Vagina (tissue), 2 donors: ENCODE measurements around the gene HCN1. TPM values are rescaled to one million over a fixed set of nuclear protein-coding genes. Genes with fewer than 3 reads are reported as not detected.
"Not testable (repeated sequence)": the region's sequence is repeated elsewhere in the genome, so short reads cannot be mapped to it uniquely, and the experiment has no call there.

Experiments
- DNase-seq, 2 donors: peaks; one replicate each; pipeline ENCODE4 v3.0.0-alpha.2; 2017; ENCODE audit errors: extremely low spot score in 2 of 2
- H3K27ac ChIP-seq: fragments of 200-600 bp; sonication (generic); one replicate; pipeline ENCODE4 v1.5.1; 2019
- H3K27me3 ChIP-seq: fragments of 200-600 bp; sonication (generic); one replicate; pipeline ENCODE4 v1.5.1; 2019
- H3K36me3 ChIP-seq, 2 donors: fragments of 200-600 bp; sonication (generic); one replicate each; pipeline ENCODE4 v1.5.1; 2017 to 2019
- H3K4me1 ChIP-seq: fragments of 200-600 bp; sonication (generic); one replicate; pipeline ENCODE4 v1.5.1; 2019
- H3K4me3 ChIP-seq, 2 donors: fragments of 200-600 bp; sonication (generic); 1 replicate in 1 of 2; 2 replicates in 1 of 2; pipeline ENCODE4 v1.5.1; 2016 to 2019
- H3K9me3 ChIP-seq: fragments of 200-600 bp; sonication (generic); one replicate; pipeline ENCODE4 v1.5.1; 2019
- CTCF ChIP-seq, 3 experiments: fragments of 450-650 bp in 2 of 3; fragments of 200-600 bp in 1 of 3; sonication (generic) in 1 of 3; IDR thresholded peaks; one replicate each; pipeline ENCODE4 v1.5.1; 2017 to 2019; ENCODE audit warnings: antibody characterized with exemption in 3 of 3, mild to moderate bottlenecking in 2 of 3, moderate library complexity in 2 of 3
- POLR2A ChIP-seq, 2 donors: fragments of 450-650 bp; IDR thresholded peaks; one replicate each; pipeline ENCODE4 v1.6.1; 2017; ENCODE audit warnings: antibody characterized with exemption in 2 of 2, mild to moderate bottlenecking in 2 of 2, moderate library complexity in 2 of 2
- POLR2AphosphoS5 ChIP-seq, 2 donors: sonication (generic); formaldehyde crosslinking; IDR thresholded peaks; one replicate each; pipeline ENCODE4 v1.9.0; 2017; ENCODE audit warnings: antibody characterized with exemption in 2 of 2, mild to moderate bottlenecking in 2 of 2, low read depth in 1 of 2; ENCODE audit not compliant: insufficient read depth in 1 of 2
- intact Hi-C: fragments of 100-400 bp; cut with DNase I; formaldehyde crosslinking; loops from one replicate; pipeline ENCODE4 v1.15.1; 2023
- total RNA-seq: library from RNA; depleted of rRNA; stranded (reverse); fragments of >200 nt; gene quantifications from one replicate; pipeline ENCODE4 v1.2.3, GENCODE V29; 2016

HCN1 gene
- total RNA-seq, 1 donor from 2014 or later = not detected

- TF ChIP-seq POLR2A (IDR thresholded peaks at IDR 0.05) (no peak), CTCF (IDR thresholded peaks at IDR 0.05) (no peak), POLR2AphosphoS5 (IDR thresholded peaks at IDR 0.05; ENCODE audit: insufficient read depth in 1 of 2, low read depth in 1 of 2) (no peak)
- Histone ChIP-seq H3K9me3 (no peaks in the 10 kb centered on the region), H3K27me3 (no peaks in the 10 kb centered on the region), H3K4me1 (no peaks in the 10 kb centered on the region), H3K27ac (no peak overlapping the region), H3K4me3 (no peak overlapping the region), H3K36me3 (no peaks in the 10 kb centered on the region)
- no peak for DNase-seq
- intact Hi-C loops = no loop called here
Observed at GRCh38 chr5:45509371-45509770, 186.8 kb downstream of the HCN1 start.

DNA sequence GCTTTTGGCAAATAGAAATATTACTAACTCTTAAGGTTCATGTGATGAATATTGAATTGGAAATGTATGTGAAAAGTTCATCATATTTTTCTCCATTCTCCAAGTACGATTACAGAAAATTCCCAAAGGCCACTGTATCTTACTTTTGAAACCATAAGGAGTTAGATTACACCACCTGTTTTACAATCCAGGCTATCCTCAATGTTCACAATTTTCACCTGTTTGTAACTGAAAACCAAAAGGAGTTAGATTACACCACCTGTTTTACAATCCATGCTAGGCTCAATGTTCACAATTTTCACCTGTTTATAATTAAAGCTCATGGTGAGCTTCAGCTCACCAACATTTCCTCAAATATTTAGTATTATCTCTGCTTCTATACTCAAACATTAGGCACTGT lies 188.0 kb downstream of the HCN1 start:
- intact Hi-C loops = no loop called here
- Histone ChIP-seq H3K4me3 (no peak overlapping the region), H3K4me1 (no peaks in the 10 kb centered on the region), H3K27ac (no peak overlapping the region), H3K9me3 (no peaks in the 10 kb centered on the region), H3K36me3 (no peaks in the 10 kb centered on the region), H3K27me3 (no peaks in the 10 kb centered on the region)
- DNase-seq = no peak
- TF ChIP-seq POLR2AphosphoS5 (IDR thresholded peaks at IDR 0.05; ENCODE audit: insufficient read depth in 1 of 2, low read depth in 1 of 2) (no peak), CTCF (IDR thresholded peaks at IDR 0.05) (no peak), POLR2A (IDR thresholded peaks at IDR 0.05) (no peak)

- no peak for DNase-seq
- Histone ChIP-seq H3K27me3 (no peaks in the 10 kb centered on the region), H3K4me1 (no peaks in the 10 kb centered on the region), H3K9me3 (no peaks in the 10 kb centered on the region), H3K4me3 (no peak overlapping the region), H3K27ac (no peak overlapping the region), H3K36me3 (no peaks in the 10 kb centered on the region)
- intact Hi-C loops = no loop called here
- TF ChIP-seq CTCF (IDR thresholded peaks at IDR 0.05) (no peak), POLR2A (IDR thresholded peaks at IDR 0.05) (no peak), POLR2AphosphoS5 (IDR thresholded peaks at IDR 0.05; ENCODE audit: insufficient read depth in 1 of 2, low read depth in 1 of 2) (no peak)
Observed at GRCh38 chr5:45507178-45507577, 189.0 kb downstream of the HCN1 start.

GRCh38 chr5:45499006-45499405 lies 197.2 kb downstream of the HCN1 start:
- H3K9me3 ChIP-seq, H3K27ac ChIP-seq, H3K27me3 ChIP-seq, DNase-seq, H3K36me3 ChIP-seq, H3K4me1 ChIP-seq, H3K4me3 ChIP-seq, intact Hi-C loops: not testable (repeated sequence)

- Histone ChIP-seq H3K27ac (no peak overlapping the region), H3K27me3 (no peaks in the 10 kb centered on the region), H3K36me3 (no peaks in the 10 kb centered on the region), H3K4me3 (no peak overlapping the region), H3K9me3 (no peaks in the 10 kb centered on the region), H3K4me1 (no peaks in the 10 kb centered on the region)
- TF ChIP-seq POLR2A (IDR thresholded peaks at IDR 0.05) (no peak), POLR2AphosphoS5 (IDR thresholded peaks at IDR 0.05; ENCODE audit: insufficient read depth in 1 of 2, low read depth in 1 of 2) (no peak), CTCF (IDR thresholded peaks at IDR 0.05) (no peak)
- intact Hi-C loops = no loop called here
- no peak for DNase-seq
Observed at GRCh38 chr5:45491368-45491767, 204.8 kb downstream of the HCN1 start.

GRCh38 chr5:45484781-45485180 lies 211.4 kb downstream of the HCN1 start:
- intact Hi-C loops = no loop called here
- H3K4me3 ChIP-seq = no peak overlapping the region

More at GRCh38 chr5:45484781-45485180, 211.4 kb downstream of the HCN1 start:
- Histone ChIP-seq H3K27me3 (no peaks in the 10 kb centered on the region), H3K9me3 (no peaks in the 10 kb centered on the region), H3K36me3 (no peaks in the 10 kb centered on the region), H3K4me1 (no peaks in the 10 kb centered on the region), H3K27ac (no peak overlapping the region)
- TF ChIP-seq CTCF (IDR thresholded peaks at IDR 0.05) (no peak), POLR2AphosphoS5 (IDR thresholded peaks at IDR 0.05; ENCODE audit: insufficient read depth in 1 of 2, low read depth in 1 of 2) (no peak), POLR2A (IDR thresholded peaks at IDR 0.05) (no peak)
- DNase-seq = no peak
